ENCODE results near the gene KCNIP4.
A peak's percentile ranks its signal among the peaks of the same experiment; 100 is the strongest.

The KCNIP4 gene

DNA sequence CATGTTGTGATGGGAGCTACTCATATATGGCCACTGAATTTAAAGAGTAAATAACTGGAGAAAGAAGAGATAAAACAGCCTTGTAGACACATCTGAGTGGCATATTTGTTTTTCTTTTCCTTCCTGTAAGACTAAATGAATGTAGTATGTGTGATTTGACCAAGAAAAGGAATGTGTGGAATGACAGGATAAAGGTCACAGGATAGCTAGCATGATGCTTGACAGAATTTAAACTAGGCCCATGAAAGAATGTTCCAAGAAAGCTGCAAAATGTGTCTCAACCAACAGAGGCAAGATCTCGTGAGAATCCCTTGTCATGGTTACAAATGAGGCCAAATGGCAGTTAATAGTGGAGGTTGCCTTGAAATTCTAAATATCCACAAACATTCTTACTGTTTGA is 137.0 kb downstream of the KCNIP4 start:
- TF ChIP-seq, protein P1, sequence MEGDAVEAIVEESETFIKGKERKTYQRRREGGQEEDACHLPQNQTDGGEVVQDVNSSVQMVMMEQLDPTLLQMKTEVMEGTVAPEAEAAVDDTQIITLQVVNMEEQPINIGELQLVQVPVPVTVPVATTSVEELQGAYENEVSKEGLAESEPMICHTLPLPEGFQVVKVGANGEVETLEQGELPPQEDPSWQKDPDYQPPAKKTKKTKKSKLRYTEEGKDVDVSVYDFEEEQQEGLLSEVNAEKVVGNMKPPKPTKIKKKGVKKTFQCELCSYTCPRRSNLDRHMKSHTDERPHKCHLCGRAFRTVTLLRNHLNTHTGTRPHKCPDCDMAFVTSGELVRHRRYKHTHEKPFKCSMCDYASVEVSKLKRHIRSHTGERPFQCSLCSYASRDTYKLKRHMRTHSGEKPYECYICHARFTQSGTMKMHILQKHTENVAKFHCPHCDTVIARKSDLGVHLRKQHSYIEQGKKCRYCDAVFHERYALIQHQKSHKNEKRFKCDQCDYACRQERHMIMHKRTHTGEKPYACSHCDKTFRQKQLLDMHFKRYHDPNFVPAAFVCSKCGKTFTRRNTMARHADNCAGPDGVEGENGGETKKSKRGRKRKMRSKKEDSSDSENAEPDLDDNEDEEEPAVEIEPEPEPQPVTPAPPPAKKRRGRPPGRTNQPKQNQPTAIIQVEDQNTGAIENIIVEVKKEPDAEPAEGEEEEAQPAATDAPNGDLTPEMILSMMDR (conservative IDR thresholded peaks at IDR 0.05; ENCODE audit: low read depth, low read length): no peak
- no peak overlapping the region for H3K4me3 ChIP-seq (ENCODE audit: low read depth, low read length)
- peak; percentile 72 for DNase-seq (ENCODE audit: low read depth)

DNA sequence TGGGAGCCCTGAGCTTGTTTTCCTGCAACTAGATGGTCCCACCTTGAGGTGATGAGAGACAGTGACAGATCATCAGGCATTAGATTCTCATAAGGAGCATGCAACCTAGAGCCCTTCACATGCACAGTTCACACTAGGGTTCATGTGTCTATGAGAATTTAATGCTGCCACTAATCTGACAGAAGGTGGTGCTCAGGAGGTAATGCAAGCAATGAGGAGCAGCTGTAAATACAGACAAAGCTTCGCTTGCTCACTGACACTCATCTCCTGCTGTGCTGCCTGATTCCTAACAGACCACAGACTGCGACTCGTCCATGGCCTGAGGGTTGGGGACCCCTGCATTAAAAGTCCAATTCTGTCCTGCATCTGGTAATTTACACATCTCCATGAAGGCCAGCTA is 141.6 kb downstream of the KCNIP4 start:
- peak; percentile 47 for DNase-seq (ENCODE audit: low read depth)
- TF ChIP-seq, protein P1 (conservative IDR thresholded peaks at IDR 0.05; ENCODE audit: low read depth, low read length): peak; percentile 38
- H3K4me3 ChIP-seq (ENCODE audit: low read depth, low read length): no peak overlapping the region

DNA sequence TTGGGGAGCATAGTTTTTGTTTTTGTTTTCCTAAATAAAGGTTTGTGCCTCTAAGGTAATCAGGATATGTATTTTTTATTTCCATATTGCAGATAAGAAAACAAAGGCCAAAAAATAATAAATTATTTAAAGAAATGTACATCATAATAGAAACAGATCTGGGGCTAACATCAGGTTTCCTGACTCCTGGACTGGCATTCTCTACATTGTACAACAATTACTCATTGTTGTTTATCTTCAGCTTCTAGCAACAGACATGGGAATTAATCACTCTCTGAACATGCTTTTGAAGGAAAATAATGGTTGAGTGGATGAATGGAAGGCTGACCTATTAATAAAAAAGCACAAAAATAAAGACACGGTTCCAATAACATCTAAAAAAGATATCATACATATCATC is 146.2 kb downstream of the KCNIP4 start:
- peak; percentile 83 for DNase-seq (ENCODE audit: low read depth)
- TF ChIP-seq, protein P1 (conservative IDR thresholded peaks at IDR 0.05; ENCODE audit: low read depth, low read length): no peak
- H3K4me3 ChIP-seq (ENCODE audit: low read depth, low read length): no peak overlapping the region

DNA sequence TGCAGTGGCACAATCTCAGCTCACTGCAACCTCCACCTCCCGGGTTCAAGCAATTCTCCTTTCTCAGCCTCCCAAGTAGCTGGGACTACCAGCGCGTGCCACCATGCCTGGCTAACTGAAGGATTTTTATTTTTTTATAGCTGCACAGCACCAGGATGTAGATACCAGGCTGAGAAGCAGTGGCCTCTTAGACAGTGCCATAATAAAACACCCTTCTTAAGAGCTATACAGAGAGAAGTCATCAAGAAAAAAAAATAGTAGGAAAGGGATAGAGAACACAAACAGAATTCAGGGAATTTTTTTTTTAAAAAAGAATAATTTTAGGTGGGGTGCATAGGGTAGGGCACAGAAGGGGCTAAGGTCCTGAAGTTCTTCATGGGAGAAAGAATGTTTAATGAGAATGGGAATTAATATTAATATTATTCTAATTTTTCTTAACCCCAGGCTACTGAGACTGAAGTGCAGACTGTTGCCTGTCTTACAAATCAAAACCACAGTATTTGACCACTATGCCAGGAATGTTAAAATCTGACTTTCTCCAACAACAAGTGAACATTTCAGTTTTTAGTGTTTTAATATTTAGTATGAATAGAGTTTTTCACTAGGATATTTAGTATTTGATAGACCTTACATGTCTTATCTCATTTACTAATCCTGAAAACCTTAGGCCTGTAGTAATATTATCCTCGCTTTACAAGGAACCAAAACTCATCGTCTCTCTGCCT is 146.7 kb downstream of the KCNIP4 start:
- DNase-seq (ENCODE audit: low read depth): peak; percentile 67
- TF ChIP-seq, protein P1 (conservative IDR thresholded peaks at IDR 0.05; ENCODE audit: low read depth, low read length): no peak
- no peak overlapping the region for H3K4me3 ChIP-seq (ENCODE audit: low read depth, low read length)

DNA sequence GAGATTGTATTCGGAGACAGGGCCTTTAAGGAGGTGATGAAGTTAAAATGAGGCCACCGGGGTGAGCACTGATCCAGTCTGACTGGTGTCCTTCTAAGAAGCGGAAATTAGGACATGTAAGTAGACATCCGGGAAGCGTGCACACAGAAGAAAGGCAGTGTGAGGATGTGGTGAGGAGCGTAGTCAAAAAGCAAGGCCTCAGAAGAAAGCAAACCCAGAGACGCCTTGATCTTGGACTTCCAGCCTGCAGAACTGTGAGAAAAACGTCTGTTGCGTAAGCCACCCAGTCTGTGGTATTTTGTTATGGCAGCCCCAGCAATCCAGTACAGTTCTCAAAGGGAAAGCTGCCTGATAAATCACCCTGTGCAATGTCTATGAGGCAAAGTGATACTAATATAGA is 153.5 kb downstream of the KCNIP4 start:
- TF ChIP-seq, protein P1 (conservative IDR thresholded peaks at IDR 0.05; ENCODE audit: low read depth, low read length): no peak
- H3K4me3 ChIP-seq (ENCODE audit: low read depth, low read length): no peak overlapping the region
- peak; percentile 86 for DNase-seq (ENCODE audit: low read depth)

DNA sequence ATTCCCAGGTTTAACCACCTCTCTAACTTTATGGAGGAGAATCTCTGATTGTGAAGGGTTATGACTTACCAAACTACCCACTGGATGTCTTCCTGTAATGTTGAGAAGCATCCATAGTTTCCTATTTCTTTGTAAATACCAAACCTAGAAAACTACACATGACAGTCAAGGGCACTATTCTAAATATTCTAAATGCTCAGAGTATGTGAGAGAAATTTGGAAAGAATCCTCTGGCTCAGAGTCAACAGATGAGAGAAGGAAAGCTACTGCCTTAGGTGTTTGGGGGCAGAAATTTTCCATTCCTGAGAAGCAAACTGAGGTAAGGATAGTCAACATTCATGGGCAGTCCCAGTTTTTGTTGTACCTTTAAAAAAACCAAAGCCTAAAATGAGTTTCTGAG is 155.8 kb downstream of the KCNIP4 start:
- TF ChIP-seq, protein P1 (conservative IDR thresholded peaks at IDR 0.05; ENCODE audit: low read depth, low read length): no peak
- DNase-seq (ENCODE audit: low read depth): no peak
- no peak overlapping the region for H3K4me3 ChIP-seq (ENCODE audit: low read depth, low read length)

DNA sequence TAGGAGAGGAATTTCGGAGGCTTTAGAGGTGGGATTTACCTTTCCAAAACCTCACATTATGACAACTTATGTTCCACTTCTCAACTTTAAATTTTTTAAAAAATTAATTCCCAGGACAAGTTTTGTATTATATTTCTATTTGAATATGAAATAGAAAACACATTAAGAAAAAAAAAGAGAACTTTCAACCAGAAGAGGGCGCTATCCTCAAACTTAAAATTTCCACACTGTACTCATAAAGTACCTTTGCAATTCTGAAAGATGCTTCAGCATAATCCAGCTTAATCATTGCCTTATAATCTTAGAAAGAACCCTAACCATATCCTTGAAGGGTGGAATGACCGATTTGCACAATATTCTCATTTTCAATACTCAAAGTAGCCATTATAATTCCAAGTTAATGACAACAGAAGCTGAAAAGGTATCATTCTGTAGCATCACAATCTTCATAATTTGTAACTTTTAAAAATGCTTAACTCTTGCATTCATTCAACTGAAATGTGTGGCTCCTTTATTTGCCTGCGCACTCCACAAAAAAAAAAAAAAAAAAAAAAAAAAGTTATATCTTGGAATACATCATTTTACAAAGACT is 158.0 kb downstream of the KCNIP4 start:
- DNase-seq (ENCODE audit: low read depth): peak; percentile 80
- TF ChIP-seq, protein P1 (conservative IDR thresholded peaks at IDR 0.05; ENCODE audit: low read depth, low read length): peak; percentile 43
- no peak overlapping the region for H3K4me3 ChIP-seq (ENCODE audit: low read depth, low read length)

All from choroid plexus epithelial cell (primary cell).